D341Med (cell line): ENCODE measurements around the gene PITX1.
"Not testable (repeated sequence)": the region's sequence is repeated elsewhere in the genome, so short reads cannot be mapped to it uniquely, and the experiment has no call there.

Experiments used
- DNase-seq: peaks from one replicate; pipeline ENCODE4 v3.0.0; 2012; ENCODE audit warnings: low spot score

PITX1 gene

GRCh38 chr5:135033901-135034235 lies at the start of gene PITX1:
PITX1 (minus strand) TSS chr5:135034228; CDS start chr5:135033881, 347 bp downstream.
- no peak for DNase-seq

- DNase-seq, result not testable (repeated sequence)
Observed at GRCh38 chr5:135083334-135083733, 49.3 kb upstream of the PITX1 start.

- no peak for DNase-seq
Observed at GRCh38 chr5:135081240-135081639, 47.2 kb upstream of the PITX1 start.

GRCh38 chr5:135079760-135080159 lies 45.7 kb upstream of the PITX1 start:
- no peak for DNase-seq

GRCh38 chr5:135079099-135079681 lies 45.2 kb upstream of the PITX1 start:
- DNase-seq, result no peak

- DNase-seq, result no peak
Observed at GRCh38 chr5:135076801-135077200, 42.8 kb upstream of the PITX1 start.

- no peak for DNase-seq
Observed at GRCh38 chr5:135076051-135076491, 42.0 kb upstream of the PITX1 start.

- DNase-seq, result no peak
Observed at GRCh38 chr5:135075621-135076020, 41.6 kb upstream of the PITX1 start.

GRCh38 chr5:135073761-135074345 lies 39.8 kb upstream of the PITX1 start:
- no peak for DNase-seq

GRCh38 chr5:135072387-135073281 lies 38.6 kb upstream of the PITX1 start:
- DNase-seq, result no peak

GRCh38 chr5:135071311-135071710 lies 37.3 kb upstream of the PITX1 start:
- no peak for DNase-seq

- DNase-seq, result no peak
Observed at GRCh38 chr5:135069895-135070657, 36.0 kb upstream of the PITX1 start.

GRCh38 chr5:135069016-135069770 lies 35.2 kb upstream of the PITX1 start:
- no peak for DNase-seq

- no peak for DNase-seq
Observed at GRCh38 chr5:135067587-135067986, 33.6 kb upstream of the PITX1 start.

- no peak for DNase-seq
Observed at GRCh38 chr5:135066781-135067180, 32.8 kb upstream of the PITX1 start.

- DNase-seq, result no peak
Observed at GRCh38 chr5:135065306-135066265, 31.6 kb upstream of the PITX1 start.

- no peak for DNase-seq
Observed at GRCh38 chr5:135064235-135064570, 30.2 kb upstream of the PITX1 start.

- DNase-seq, result no peak
Observed at GRCh38 chr5:135063511-135064234, 29.6 kb upstream of the PITX1 start.

GRCh38 chr5:135063056-135063445 lies 29.0 kb upstream of the PITX1 start:
- no peak for DNase-seq
